PC-3 (cell line): ENCODE measurements around the gene RGS11.

ENCODE experiments used
- CTCF ChIP-seq: fragments of 300-600 bp; sonication (generic); conservative IDR thresholded peaks from 2 replicates; pipeline ENCODE4 v1.5.1; 2017; ENCODE audit warnings: antibody characterized with exemption, low read depth, mild to moderate bottlenecking, low read length
- EZH2 ChIP-seq: fragments of 300-600 bp; sonication (generic); IDR thresholded peaks from one replicate; pipeline ENCODE4 v1.6.1; 2017; ENCODE audit warnings: antibody characterized with exemption, mild to moderate bottlenecking, low read length; ENCODE audit not compliant: unreplicated experiment
- EZH2phosphoT487 ChIP-seq: fragments of 300-600 bp; sonication (generic); IDR thresholded peaks from 2 replicates; pipeline ENCODE4 v1.6.1; 2018; ENCODE audit warnings: mild to moderate bottlenecking, antibody characterized with exemption, low read length, borderline replicate concordance

DNA sequence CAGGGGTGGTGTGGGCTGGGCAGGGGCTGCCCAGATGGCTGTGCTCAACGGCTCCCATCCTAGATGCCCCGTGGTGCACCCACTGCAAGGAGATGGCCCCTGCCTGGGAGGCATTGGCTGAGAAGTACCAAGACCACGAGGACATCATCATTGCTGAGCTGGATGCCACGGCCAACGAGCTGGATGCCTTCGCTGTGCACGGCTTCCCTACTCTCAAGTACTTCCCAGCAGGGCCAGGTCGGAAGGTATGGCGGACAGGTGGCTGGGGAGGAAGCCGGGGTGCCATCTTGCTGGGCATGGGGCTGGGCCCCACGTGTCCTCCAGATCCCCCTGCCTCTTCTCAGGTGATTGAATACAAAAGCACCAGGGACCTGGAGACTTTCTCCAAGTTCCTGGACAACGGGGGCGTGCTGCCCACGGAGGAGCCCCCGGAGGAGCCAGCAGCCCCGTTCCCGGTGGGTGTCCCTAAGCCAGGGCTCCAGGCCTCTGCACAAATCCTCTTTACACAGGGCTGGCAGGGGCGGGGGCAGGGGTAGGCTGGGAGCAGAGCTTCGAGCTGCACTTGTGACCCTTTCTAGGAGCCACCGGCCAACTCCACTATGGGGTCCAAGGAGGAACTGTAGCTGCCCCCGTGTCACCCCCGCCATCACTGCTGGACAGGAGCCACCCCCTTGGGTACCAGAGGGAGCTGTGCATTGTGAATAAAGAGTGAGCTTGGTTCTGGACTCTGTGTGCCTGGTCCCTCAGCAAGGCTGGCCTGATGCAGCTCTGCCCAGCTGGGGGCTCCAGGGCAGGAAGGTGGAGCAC lies 10.9 kb upstream of the RGS11 start:
- no peak for TF ChIP-seq CTCF
- no peak for TF ChIP-seq EZH2phosphoT487
- TF ChIP-seq EZH2: no peak
